Muscle layer of duodenum (tissue), 2 donors: ENCODE results near the gene SLC25A46.

Experiments used
- H3K27ac ChIP-seq: one replicate; pipeline ENCODE4 v1.7.0; 2013; ENCODE audit warnings: mild to moderate bottlenecking, low read length
- H3K27me3 ChIP-seq: one replicate; pipeline ENCODE4 v1.7.0; 2013; ENCODE audit warnings: low read depth, mild to moderate bottlenecking, control low read depth, low read length
- H3K36me3 ChIP-seq, 2 donors: one replicate each; pipeline ENCODE4 v1.7.0; 2013; ENCODE audit warnings: low read length in 2 of 2, control low read depth in 1 of 2, mild to moderate bottlenecking in 1 of 2; ENCODE audit not compliant: insufficient read depth in 2 of 2, control insufficient read depth in 1 of 2
- H3K4me1 ChIP-seq, 2 donors: one replicate each; pipeline ENCODE4 v1.7.0; 2013; ENCODE audit warnings: low read length in 2 of 2, mild to moderate bottlenecking in 2 of 2, control low read depth in 1 of 2, moderate library complexity in 1 of 2; ENCODE audit not compliant: insufficient read depth in 2 of 2, control insufficient read depth in 1 of 2
- H3K4me3 ChIP-seq, 2 donors: one replicate each; pipeline ENCODE4 v1.7.0; 2013; ENCODE audit warnings: low read length in 2 of 2, low read depth in 1 of 2, mild to moderate bottlenecking in 1 of 2
- H3K9me3 ChIP-seq, 2 donors: one replicate each; pipeline ENCODE4 v1.7.0; 2013; ENCODE audit warnings: low read length in 2 of 2, control low read depth in 1 of 2, mild to moderate bottlenecking in 1 of 2; ENCODE audit not compliant: control insufficient read depth in 1 of 2
- donor health status: healthy.

Gene SLC25A46

GRCh38 chr5:110807169-110807568, 68.4 kb downstream of the SLC25A46 start:
- Histone ChIP-seq H3K9me3 (no peaks in the 10 kb centered on the region), H3K4me1 (peaks cover 0 to 7% of the 10 kb centered on the region in 2 donors), H3K27me3 (no peaks in the 10 kb centered on the region), H3K27ac (no peak overlapping the region), H3K36me3 (no peaks in the 10 kb centered on the region), H3K4me3 (no peak overlapping the region)

GRCh38 chr5:110809006-110809405, 70.2 kb downstream of the SLC25A46 start:
- Histone ChIP-seq H3K4me3 (no peak overlapping the region), H3K9me3 (peaks cover 0 to 4% of the 10 kb centered on the region in 2 donors), H3K36me3 (no peaks in the 10 kb centered on the region), H3K4me1 (peaks cover 0 to 7% of the 10 kb centered on the region in 2 donors), H3K27ac (no peak overlapping the region), H3K27me3 (no peaks in the 10 kb centered on the region)
